Ectodermal cell (in vitro differentiated cells): Measurements from ENCODE around the gene ELOVL1.
"Not testable (repeated sequence)": the region's sequence is repeated elsewhere in the genome, so short reads cannot be mapped to it uniquely, and the experiment has no call there.

Experiments
- H3K27ac ChIP-seq: 2 replicates; pipeline ENCODE4 v1.7.0; 2013; ENCODE audit warnings: mild to moderate bottlenecking, low read depth, low read length; ENCODE audit not compliant: insufficient read depth, poor library complexity, severe bottlenecking
- H3K27me3 ChIP-seq: 2 replicates; pipeline ENCODE4 v1.7.0; 2013; ENCODE audit warnings: mild to moderate bottlenecking, low read length; ENCODE audit not compliant: insufficient read depth, control insufficient read depth, poor library complexity, severe bottlenecking
- H3K36me3 ChIP-seq: one replicate; pipeline ENCODE4 v1.7.0; 2013; ENCODE audit warnings: low read length; ENCODE audit not compliant: control insufficient read depth, insufficient read depth
- H3K4me1 ChIP-seq: one replicate; pipeline ENCODE4 v1.7.0; 2013; ENCODE audit warnings: low read length; ENCODE audit not compliant: control insufficient read depth, insufficient read depth
- H3K4me3 ChIP-seq: 2 replicates; pipeline ENCODE4 v1.7.0; 2013; ENCODE audit warnings: low read depth, low read length, control low read depth; ENCODE audit not compliant: insufficient read depth
- H3K9me3 ChIP-seq: 2 replicates; pipeline ENCODE4 v1.7.0; 2013; ENCODE audit warnings: mild to moderate bottlenecking, low read length, moderate library complexity; ENCODE audit not compliant: control insufficient read depth
- WGBS, 2 experiments: methylation state at CpG; one replicate each; pipeline ENCODE4 v1.1.7; 2013; ENCODE audit warnings: missing lambda C conversion rate in 2 of 2; 5-methylcytosine and 5-hydroxymethylcytosine counted together

ELOVL1 gene

DNA sequence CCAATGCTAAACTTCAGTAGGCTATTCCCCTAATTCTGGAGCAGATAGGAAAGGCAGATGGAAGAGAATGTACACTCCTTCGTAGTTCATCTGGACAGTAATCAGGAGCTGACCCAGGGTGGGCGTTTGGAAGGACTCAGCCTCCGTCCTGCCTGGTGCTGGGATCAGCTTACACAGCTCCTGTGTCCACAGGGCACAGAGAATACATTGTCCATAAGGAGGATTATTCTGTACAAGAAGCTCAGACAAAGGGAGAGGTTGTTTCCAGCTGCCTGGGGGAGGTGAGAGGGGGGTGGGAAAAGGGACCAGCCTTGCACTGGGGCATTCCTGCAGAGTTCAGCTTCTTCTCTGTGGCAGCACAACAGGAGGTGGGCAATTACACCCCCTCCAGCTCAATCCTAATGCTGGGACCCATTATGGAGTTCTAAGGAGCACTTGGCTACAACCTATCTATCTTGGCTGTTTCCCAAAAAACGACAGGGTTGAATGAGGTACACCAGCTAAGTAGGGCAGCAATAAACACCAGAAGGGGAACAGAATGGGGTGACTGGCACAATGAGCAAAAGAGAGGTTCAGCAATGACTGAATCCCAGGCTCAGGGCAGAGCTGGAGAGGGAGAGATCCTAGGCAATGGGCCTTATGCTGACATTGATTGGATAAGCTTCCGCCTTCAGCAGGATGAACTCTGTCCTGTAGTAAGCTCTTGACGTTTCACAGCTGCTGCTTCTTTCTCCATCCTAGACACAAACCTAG is 14.4 kb upstream of the ELOVL1 start:
- H3K27ac ChIP-seq, result peak overlapping the region; percentile 63
- H3K9me3 ChIP-seq, result no peaks in the 10 kb centered on the region
- H3K27me3 ChIP-seq, result no peaks in the 10 kb centered on the region
- H3K36me3 ChIP-seq, result peaks cover 28% of the 10 kb centered on the region
- H3K4me3 ChIP-seq, result no peak overlapping the region
- 82 to 91% methylated on average over 6 of the region's 6 CpGs for WGBS, 2 experiments
- no peaks in the 10 kb centered on the region for H3K4me1 ChIP-seq

DNA sequence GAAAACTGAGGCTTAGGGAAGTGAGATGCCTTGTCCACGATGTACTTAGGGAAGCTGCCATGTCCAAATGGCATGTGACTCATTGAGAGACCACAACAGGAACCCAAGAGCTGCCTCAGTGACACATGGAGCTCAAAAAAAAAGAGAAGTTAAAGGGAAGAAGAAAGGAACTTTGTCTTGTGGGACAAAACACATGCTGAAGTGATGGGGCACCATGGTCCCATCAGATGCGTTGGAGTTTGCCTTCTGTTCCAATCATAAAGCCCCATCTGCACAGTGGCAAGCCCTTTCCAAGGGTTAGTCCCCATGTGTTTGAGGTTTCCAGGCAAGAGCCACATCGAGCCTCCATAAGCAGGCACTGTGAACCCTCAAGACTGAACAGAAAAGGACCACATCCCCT is 13.8 kb upstream of the ELOVL1 start:
- H3K36me3 ChIP-seq, result peaks cover 25% of the 10 kb centered on the region
- WGBS, 2 experiments, result 96 to 99% methylated on average over 3 of the region's 3 CpGs

DNA sequence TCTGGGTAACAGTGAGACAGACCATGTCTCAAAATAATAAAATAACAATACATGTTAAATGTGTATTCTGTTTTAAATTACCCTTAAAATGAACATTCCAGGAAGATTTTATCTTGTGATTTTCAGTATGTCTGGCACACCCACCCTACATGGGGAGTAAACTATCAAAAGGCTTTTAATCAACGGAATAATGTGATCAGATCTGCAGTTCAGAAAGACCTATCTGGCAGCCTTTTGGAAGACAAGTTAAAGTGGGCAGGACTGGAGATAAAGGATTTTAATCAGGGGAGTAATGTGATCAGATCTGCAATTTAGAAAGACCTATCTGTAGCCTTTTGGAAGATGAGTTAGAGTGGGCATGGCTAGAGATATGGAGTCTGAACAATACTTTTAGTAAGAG is 11.7 kb upstream of the ELOVL1 start:
- Histone ChIP-seq H3K36me3 (peaks cover 5% of the 10 kb centered on the region), H3K9me3 (no peaks in the 10 kb centered on the region), H3K4me1 (no peaks in the 10 kb centered on the region), H3K4me3 (no peak overlapping the region), H3K27me3 (no peaks in the 10 kb centered on the region), H3K27ac (no peak overlapping the region)
- 96 to 100% methylated on average over 1 of the region's 1 CpG for WGBS, 2 experiments

More for the DNA sequence above, 13.8 kb upstream of the ELOVL1 start:
- H3K27ac ChIP-seq, result no peak overlapping the region
- H3K4me3 ChIP-seq, result no peak overlapping the region
- H3K4me1 ChIP-seq, result no peaks in the 10 kb centered on the region
- H3K9me3 ChIP-seq, result no peaks in the 10 kb centered on the region
- H3K27me3 ChIP-seq, result no peaks in the 10 kb centered on the region

DNA sequence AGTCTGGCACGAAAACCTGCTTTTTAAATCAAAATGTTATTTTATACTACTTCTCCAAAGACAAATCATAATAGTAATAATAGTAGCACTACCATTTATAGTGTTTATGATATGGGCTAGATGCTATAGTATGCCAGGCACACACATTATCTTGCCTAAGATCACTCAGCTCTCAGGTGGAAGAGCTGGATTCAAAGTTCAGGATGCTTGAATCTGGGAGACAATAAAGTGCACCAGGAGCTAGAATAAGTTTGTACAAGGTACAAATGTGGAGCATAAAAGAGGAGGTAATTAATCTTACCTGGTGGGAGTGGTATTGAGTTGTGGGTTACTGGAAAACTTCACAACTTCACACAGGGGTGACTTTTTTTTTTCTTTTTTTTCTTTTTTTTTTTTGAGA is 10.0 kb upstream of the ELOVL1 start:
- H3K9me3 ChIP-seq, result no peaks in the 10 kb centered on the region

DNA sequence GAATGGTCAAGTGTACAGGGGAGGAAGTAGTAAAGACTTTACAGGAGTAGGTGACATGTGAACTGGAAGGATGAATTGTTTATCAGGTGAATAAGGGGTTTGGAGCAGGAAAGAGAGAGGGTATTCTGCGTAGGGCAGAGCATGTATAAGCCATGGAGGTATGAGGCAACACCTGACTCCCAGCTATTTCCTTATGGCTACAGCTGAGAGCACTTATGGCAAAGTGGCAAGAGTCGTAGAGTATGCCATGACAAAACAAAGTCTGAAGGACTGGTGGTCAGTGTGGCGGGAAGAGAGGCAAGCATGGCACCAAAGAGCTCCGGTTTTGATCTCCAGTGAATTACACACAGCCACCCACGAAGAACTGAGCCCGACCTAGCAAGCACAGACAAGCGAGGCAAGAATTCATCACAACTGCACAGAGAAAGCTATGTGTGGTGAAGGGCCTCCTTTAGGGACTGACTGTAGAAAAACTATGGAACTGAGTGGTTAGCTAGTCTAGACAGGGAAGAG is 9.0 kb upstream of the ELOVL1 start:
- Histone ChIP-seq H3K27ac (no peak overlapping the region), H3K9me3 (no peaks in the 10 kb centered on the region), H3K4me3 (no peak overlapping the region), H3K36me3 (no peaks in the 10 kb centered on the region), H3K27me3 (no peaks in the 10 kb centered on the region), H3K4me1 (no peaks in the 10 kb centered on the region)
- 93 to 96% methylated on average over 7 of the region's 7 CpGs for WGBS, 2 experiments

More for the DNA sequence above, 10.0 kb upstream of the ELOVL1 start:
- Histone ChIP-seq H3K36me3 (no peaks in the 10 kb centered on the region), H3K27ac (no peak overlapping the region), H3K4me1 (no peaks in the 10 kb centered on the region), H3K27me3 (no peaks in the 10 kb centered on the region), H3K4me3 (no peak overlapping the region)
- WGBS, 2 experiments, result no CpG with 5 or more reads among the region's 1 CpG

DNA sequence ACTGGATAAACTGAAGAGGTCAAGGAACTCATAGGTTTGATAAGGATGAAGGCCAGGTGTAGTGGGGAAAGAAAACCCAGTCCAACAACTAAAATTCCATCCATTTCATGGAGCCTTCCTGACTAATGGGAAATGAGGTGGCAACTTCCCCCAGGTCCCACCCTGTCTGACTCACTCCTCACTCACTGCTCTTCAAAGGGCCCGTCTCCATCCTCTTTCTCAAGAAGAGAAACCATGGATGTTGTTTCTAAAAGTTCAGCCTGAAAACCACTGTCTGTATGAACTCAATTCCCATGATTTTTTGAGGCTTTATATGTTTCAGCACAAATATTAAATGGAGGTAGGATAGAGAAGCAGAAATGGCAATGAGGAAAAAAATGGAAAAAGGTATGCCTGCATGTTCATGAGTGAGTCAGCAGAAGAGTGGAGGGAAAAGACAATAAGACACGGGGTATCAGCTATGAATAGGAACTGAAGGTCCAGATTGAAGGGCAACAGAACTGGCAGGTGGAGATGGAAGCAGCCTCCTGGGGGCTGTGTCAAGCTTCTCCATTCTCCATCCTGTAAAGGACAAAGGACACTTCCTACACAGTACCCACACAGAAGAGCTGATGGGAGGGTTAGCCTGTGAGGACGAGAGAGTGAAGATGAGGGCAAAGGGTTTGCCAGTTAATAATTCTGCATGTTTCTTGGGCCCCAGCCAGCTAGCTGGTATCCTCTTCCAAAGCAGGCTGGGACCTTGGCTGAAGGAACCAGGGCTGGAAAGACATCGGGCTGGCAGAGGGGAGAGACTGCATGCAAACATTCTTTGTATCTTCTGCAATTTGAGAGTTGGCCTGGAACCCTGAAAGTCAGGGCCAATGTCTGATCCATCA is 5.5 kb upstream of the ELOVL1 start:
- H3K36me3 ChIP-seq, result no peaks in the 10 kb centered on the region
- 87 to 88% methylated on average over 4 of the region's 4 CpGs for WGBS, 2 experiments

DNA sequence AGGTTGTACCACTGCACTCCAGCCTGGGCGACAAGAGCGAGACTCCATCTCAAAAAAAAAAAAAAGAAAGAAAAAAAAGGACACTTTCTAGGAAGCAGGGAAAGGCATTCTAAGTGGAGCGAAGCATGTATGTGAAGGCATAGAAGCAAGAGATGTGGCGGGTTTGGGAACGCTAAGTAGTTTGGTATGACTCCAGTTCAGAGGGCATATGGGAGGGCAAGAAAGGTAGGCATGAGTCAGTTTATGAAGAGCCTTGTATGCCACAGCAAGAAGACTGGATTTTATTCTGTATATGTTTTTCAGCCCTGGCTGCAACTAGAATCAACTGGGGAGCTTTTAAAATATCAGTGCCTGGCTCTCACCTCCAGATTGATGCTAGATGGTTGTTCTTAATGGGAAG is 4.4 kb upstream of the ELOVL1 start:
- no peaks in the 10 kb centered on the region for H3K36me3 ChIP-seq
- no peaks in the 10 kb centered on the region for H3K27me3 ChIP-seq
- no peaks in the 10 kb centered on the region for H3K9me3 ChIP-seq
- peaks cover 5% of the 10 kb centered on the region for H3K4me1 ChIP-seq
- H3K4me3 ChIP-seq, result no peak overlapping the region
- no peak overlapping the region for H3K27ac ChIP-seq
- 91 to 95% methylated on average over 5 of the region's 5 CpGs for WGBS, 2 experiments

More for the DNA sequence above, 5.5 kb upstream of the ELOVL1 start:
- Histone ChIP-seq H3K27me3 (no peaks in the 10 kb centered on the region), H3K4me1 (peaks cover 4% of the 10 kb centered on the region), H3K27ac (no peak overlapping the region), H3K4me3 (no peak overlapping the region), H3K9me3 (no peaks in the 10 kb centered on the region)

DNA sequence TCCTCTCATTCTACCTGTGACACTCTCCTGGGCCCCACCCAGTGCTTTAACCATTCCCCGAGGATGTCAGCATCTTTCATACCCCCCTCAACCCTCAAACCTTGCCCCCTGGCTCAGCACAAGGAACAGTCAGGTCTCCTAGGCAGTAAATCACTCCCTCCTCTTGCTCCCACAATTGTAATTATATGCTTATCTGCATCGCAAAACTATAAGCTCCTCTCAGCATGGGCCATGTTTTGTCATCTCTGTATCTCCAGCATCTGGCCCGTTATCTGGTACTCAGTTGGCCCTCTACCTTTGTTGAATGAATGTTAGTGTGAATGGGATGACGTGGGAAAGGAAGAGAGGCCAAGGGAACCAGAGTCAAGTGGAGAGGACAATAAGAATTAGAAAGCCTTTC is 2.8 kb upstream of the ELOVL1 start:
- Histone ChIP-seq H3K9me3 (no peaks in the 10 kb centered on the region), H3K27me3 (no peaks in the 10 kb centered on the region), H3K36me3 (no peaks in the 10 kb centered on the region), H3K4me3 (no peak overlapping the region), H3K27ac (no peak overlapping the region), H3K4me1 (peaks cover 19% of the 10 kb centered on the region)
- WGBS, 2 experiments, result 88 to 90% methylated on average over 4 of the region's 4 CpGs

DNA sequence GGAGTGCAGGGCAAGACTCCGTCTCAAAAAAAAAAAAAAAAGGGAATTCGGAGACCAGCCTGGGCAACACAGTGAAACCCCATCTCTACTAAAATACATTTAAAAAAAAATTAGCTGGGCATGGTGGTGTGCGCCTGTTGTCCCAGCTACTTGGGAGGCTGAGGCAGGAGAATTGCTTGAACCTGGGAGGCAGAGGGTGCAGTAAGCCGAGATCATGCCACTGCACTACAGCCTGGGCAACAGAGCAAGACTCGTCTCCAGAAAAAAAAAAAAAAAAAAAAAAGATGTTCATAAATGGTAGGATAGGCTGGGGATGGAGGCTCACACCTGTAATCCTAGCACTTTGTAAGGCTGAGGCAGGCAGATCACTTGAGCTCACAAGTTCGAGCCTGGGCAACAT is 2.0 kb upstream of the ELOVL1 start:
- H3K9me3 ChIP-seq, H3K4me3 ChIP-seq, H3K27me3 ChIP-seq, H3K36me3 ChIP-seq, H3K27ac ChIP-seq: not testable (repeated sequence)
- peaks cover 19% of the 10 kb centered on the region for H3K4me1 ChIP-seq
- 89 to 99% methylated on average over 5 of the region's 6 CpGs for WGBS, 2 experiments

DNA sequence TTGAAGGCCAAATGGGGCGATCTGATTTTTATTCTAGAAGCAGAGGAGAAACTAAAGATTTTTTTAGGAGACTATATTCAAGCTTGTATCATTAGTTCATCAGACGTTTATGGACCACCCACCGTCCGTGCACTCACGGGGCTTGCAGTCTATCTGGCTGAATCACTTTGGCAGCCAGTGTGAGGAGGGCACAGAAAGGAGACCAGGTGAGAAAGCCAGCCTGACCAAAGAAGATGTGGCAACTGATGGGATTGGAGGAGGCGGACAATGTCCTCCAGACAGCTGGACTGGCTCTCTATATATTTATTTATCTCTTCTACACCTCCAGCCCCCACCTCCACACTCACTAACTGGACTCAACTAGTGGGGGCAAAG is 822 bp upstream of the ELOVL1 start:
- H3K36me3 ChIP-seq, result no peaks in the 10 kb centered on the region
- peak overlapping the region; percentile 91 for H3K27ac ChIP-seq
- H3K4me3 ChIP-seq, result peak overlapping the region; percentile 68
- H3K4me1 ChIP-seq, result peaks cover 19% of the 10 kb centered on the region
- H3K27me3 ChIP-seq, result no peaks in the 10 kb centered on the region
- 36 to 43% methylated on average over 6 of the region's 6 CpGs for WGBS, 2 experiments
- H3K9me3 ChIP-seq, result no peaks in the 10 kb centered on the region
